T-cell (primary cell): ENCODE results near the gene CIDEB. TPM values are rescaled to one million over a fixed set of nuclear protein-coding genes. Genes with fewer than 3 reads are reported as not detected.
A peak's percentile ranks its signal among the peaks of the same experiment; 100 is the strongest.
"Not testable (repeated sequence)": the region's sequence is repeated elsewhere in the genome, so short reads cannot be mapped to it uniquely, and the experiment has no call there.

ENCODE experiments used
- ATAC-seq, 4 experiments: fragments of 200-7000 bp in 3 of 4; fragments of 150-1000 bp in 1 of 4; cut with Tn5 transposase; replicated peaks in 1 of 4; 1 replicate in 3 of 4; 2 replicates in 1 of 4; pipeline ENCODE4 v1.10.0; 2021; ENCODE audit warnings: moderate library complexity in 3 of 4, mild to moderate bottlenecking in 2 of 4, moderate number of reproducible peaks in 1 of 4
- CTCF ChIA-PET, 2 donors: fragments of 300-600 bp; sonication (Branson Sonifier 250); formaldehyde crosslinking; loops; one replicate each; lab custom pipeline; 2022; ENCODE audit warnings: antibody characterized with exemption in 2 of 2; lab: Charles Lee
- POLR2A ChIA-PET, 2 donors: fragments of 300-600 bp; sonication (Branson Sonifier 250); formaldehyde crosslinking; loops; one replicate each; lab custom pipeline; 2022; ENCODE audit warnings: antibody characterized with exemption in 2 of 2; lab: Charles Lee
- DNase-seq, 35 experiments: peaks; one replicate each; pipeline versions ENCODE4 v3.0.0 to v3.0.0-alpha.2; 2013 to 2023
- H3K27ac ChIP-seq: one replicate; pipeline ENCODE4 v1.5.1; 2013; ENCODE audit warnings: low read length
- H3K27me3 ChIP-seq, 2 experiments: replicated peaks in 1 of 2; 1 replicate in 1 of 2; 2 replicates in 1 of 2; pipeline versions ENCODE4 v1.6.1 to v1.7.0; 2013; ENCODE audit warnings: low read length in 1 of 2, mixed read lengths in 1 of 2; ENCODE audit not compliant: control insufficient read depth in 2 of 2, insufficient read depth in 2 of 2; ENCODE audit errors: extremely low read depth in 1 of 2
- H3K36me3 ChIP-seq, 2 donors: 1 replicate in 1 of 2; 2 replicates in 1 of 2; pipeline versions ENCODE4 v1.6.1 to v1.7.0; 2013; ENCODE audit warnings: low read length in 1 of 2; ENCODE audit not compliant: control insufficient read depth in 2 of 2, insufficient read depth in 1 of 2; ENCODE audit errors: extremely low read depth in 1 of 2
- H3K4me1 ChIP-seq, 2 experiments: 1 replicate in 1 of 2; 2 replicates in 1 of 2; pipeline versions ENCODE4 v1.6.1 to v1.7.0; 2013; ENCODE audit warnings: low read length in 2 of 2, mixed read lengths in 1 of 2; ENCODE audit not compliant: insufficient read depth in 2 of 2, control insufficient read depth in 1 of 2; ENCODE audit errors: extremely low read depth in 1 of 2
- H3K4me3 ChIP-seq, 2 donors: 1 replicate in 1 of 2; 2 replicates in 1 of 2; pipeline versions ENCODE4 v1.5.1 to v1.7.0; 2013; ENCODE audit warnings: mild to moderate bottlenecking in 2 of 2, low read length in 1 of 2, moderate library complexity in 1 of 2; ENCODE audit not compliant: control insufficient read depth in 1 of 2; ENCODE audit errors: extremely low read depth in 1 of 2
- H3K9me3 ChIP-seq: 2 replicates; pipeline ENCODE4 v1.7.0; 2013
- H3K27ac Mint-ChIP-seq, 2 donors: one replicate each; pipeline ENCODE4 v1.8.0; 2020 to 2021; ENCODE audit warnings: mild to moderate bottlenecking in 2 of 2, mixed read lengths in 2 of 2
- H3K27me3 Mint-ChIP-seq, 2 donors: one replicate each; pipeline ENCODE4 v1.8.0; 2021 to 2022; ENCODE audit warnings: mixed read lengths in 2 of 2
- H3K36me3 Mint-ChIP-seq: one replicate; pipeline ENCODE4 v1.8.0; 2021; ENCODE audit warnings: mixed read lengths
- H3K4me1 Mint-ChIP-seq, 3 donors: one replicate each; pipeline ENCODE4 v1.8.0; 2020 to 2022; ENCODE audit warnings: mixed read lengths in 3 of 3, mild to moderate bottlenecking in 1 of 3
- H3K4me3 Mint-ChIP-seq, 3 donors: one replicate each; pipeline ENCODE4 v1.8.0; 2020 to 2022; ENCODE audit warnings: mild to moderate bottlenecking in 3 of 3, mixed read lengths in 3 of 3, moderate library complexity in 3 of 3
- H3K9me3 Mint-ChIP-seq, 3 donors: one replicate each; pipeline ENCODE4 v1.8.0; 2020 to 2022; ENCODE audit warnings: mixed read lengths in 3 of 3
- whole genome bisulfite sequencing: methylation state at CpG from one replicate; pipeline ENCODE4 v1.1.5; 2013; ENCODE audit warnings: missing lambda C conversion rate; ENCODE audit not compliant: insufficient coverage; 5-methylcytosine and 5-hydroxymethylcytosine counted together
- total RNA-seq, 35 experiments: library from RNA in 6 of 35; stranded (reverse) in 6 of 35; fragments of 120-200 nt in 1 of 35; gene quantifications; one replicate each; pipeline versions ENCODE4 v1.2.1 to v1.2.4 and lab custom pipeline; 2013 to 2026

Gene CIDEB, protein sequence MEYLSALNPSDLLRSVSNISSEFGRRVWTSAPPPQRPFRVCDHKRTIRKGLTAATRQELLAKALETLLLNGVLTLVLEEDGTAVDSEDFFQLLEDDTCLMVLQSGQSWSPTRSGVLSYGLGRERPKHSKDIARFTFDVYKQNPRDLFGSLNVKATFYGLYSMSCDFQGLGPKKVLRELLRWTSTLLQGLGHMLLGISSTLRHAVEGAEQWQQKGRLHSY
- total RNA-seq = 10 to 100 TPM; 13.0 to 22.8 (median 20.8) TPM
- 18.0 TPM for total RNA-seq (2013)
- 0.82 to 22.5 (median 11.7) reads per million in 29 experiments for total RNA-seq (lab: John Stamatoyannopoulos, UW)

- DNase-seq (peak in 32 of 35 experiments; percentile 26 to 80 (median 44)), ATAC-seq (no peak)
- Mint-ChIP-seq H3K27ac (peak within 1 kb of the TSS; percentile 79 to 87), H3K4me1 (peaks cover 40 to 47% (median 46%) of the 10 kb centered on the region in 3 donors), H3K4me3 (peak within 1 kb of the TSS in 2 of 3 donors; percentile 7 to 74), H3K36me3 (peaks cover 46% of the 10 kb centered on the region), H3K27me3 (no peaks in the 10 kb centered on the region), H3K9me3 (no peaks in the 10 kb centered on the region)
- H3K36me3 ChIP-seq = peaks cover 23 to 49% of the 10 kb centered on the region in 2 donors
- no peaks in the 10 kb centered on the region for H3K27me3 ChIP-seq
- ChIA-PET CTCF (interaction anchor here (0.6 to 4.5 kb wide), 29 partner anchors 8 to 226 kb away, joined by 3 to 25 read pairs (median 4); partner anchors contain the start of genes CBLN3 (in 1 of the 2), DHRS1 (in 1 of the 2), EMC9 (in 1 of the 2) and KHNYN (in 1 of the 2)), POLR2A (interaction anchor here in 1 of 2 donors (0.6 to 1.7 kb wide), 3 partner anchors 8 to 65 kb away, joined by 3 to 5 read pairs (median 4); partner anchors contain the start of genes DHRS1, NOP9 and TINF2)
- peak within 1 kb of the TSS; percentile 20 for H3K27ac ChIP-seq
- H3K4me1 ChIP-seq = peaks cover 21 to 47% of the 10 kb centered on the region in 2 experiments
- no peak within 1 kb of the TSS for H3K4me3 ChIP-seq
- 64% methylated on average over 6 of the region's 6 CpGs for WGBS
- H3K9me3 ChIP-seq = no peaks in the 10 kb centered on the region
Measured at GRCh38 chr14:24307575-24308341, at the start of gene CIDEB. Gene CIDEB, minus strand, starts transcription at chr14:24307977. Its CDS starts 119 bp downstream, at chr14:24307858.

GRCh38 chr14:24356208-24356607 lies 48.4 kb upstream of the CIDEB start:
- Mint-ChIP-seq H3K27ac (no peak overlapping the region), H3K9me3 (peaks cover 0 to 2% (median 0%) of the 10 kb centered on the region in 3 donors), H3K4me3 (no peak overlapping the region), H3K27me3 (peaks cover 34 to 35% of the 10 kb centered on the region in 2 donors), H3K4me1 (peaks cover 0 to 9% (median 0%) of the 10 kb centered on the region in 3 donors), H3K36me3 (peaks cover 6% of the 10 kb centered on the region)
- H3K4me3 ChIP-seq = no peak overlapping the region
- POLR2A ChIA-PET = no interaction called here
- WGBS = 92% methylated on average over 2 of the region's 4 CpGs
- H3K27me3 ChIP-seq = peaks cover 0 to 10% of the 10 kb centered on the region in 2 experiments
- H3K9me3 ChIP-seq = no peaks in the 10 kb centered on the region
- CTCF ChIA-PET = no interaction called here
- no peaks in the 10 kb centered on the region for H3K36me3 ChIP-seq
- no peak overlapping the region for H3K27ac ChIP-seq
- no peak for DNase-seq
- no peak for ATAC-seq
- no peaks in the 10 kb centered on the region for H3K4me1 ChIP-seq

DNA sequence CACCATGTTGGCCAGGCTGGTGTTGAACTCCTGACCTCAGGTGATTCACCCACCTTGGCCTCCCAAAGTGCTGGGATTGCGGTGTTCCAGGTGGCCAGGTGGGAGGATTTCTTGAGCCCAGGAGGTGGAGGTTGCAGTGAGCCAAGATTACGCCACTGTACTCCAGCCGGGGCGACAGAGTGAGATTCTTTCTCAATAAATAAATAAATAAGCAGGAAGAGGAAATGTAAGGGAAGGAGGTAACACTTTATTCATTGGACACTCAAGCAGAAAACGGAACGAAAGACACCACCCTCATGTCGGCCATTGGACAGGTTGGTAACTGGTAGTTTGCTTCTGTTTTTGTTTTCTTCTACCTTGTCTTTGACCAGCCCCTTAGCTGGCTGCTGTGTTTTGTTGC lies 47.2 kb upstream of the CIDEB start:
- Mint-ChIP-seq H3K27ac (no peak overlapping the region), H3K27me3 (peaks cover 41% of the 10 kb centered on the region in 2 donors), H3K4me1 (peaks cover 0 to 9% (median 0%) of the 10 kb centered on the region in 3 donors), H3K36me3 (no peaks in the 10 kb centered on the region), H3K4me3 (no peak overlapping the region), H3K9me3 (peaks cover 0 to 2% (median 0%) of the 10 kb centered on the region in 3 donors)
- no peak for ATAC-seq
- 100% methylated on average over 1 of the region's 7 CpGs for WGBS
- Histone ChIP-seq H3K36me3 (no peaks in the 10 kb centered on the region), H3K9me3 (no peaks in the 10 kb centered on the region), H3K4me1 (no peaks in the 10 kb centered on the region), H3K27ac (no peak overlapping the region), H3K4me3 (no peak overlapping the region), H3K27me3 (peaks cover 0 to 19% of the 10 kb centered on the region in 2 experiments)
- POLR2A ChIA-PET = interaction anchor here in 1 of 2 donors (0.6 kb wide), 1 partner anchor 68 kb away, joined by 6 read pairs; no protein-coding TSS in a partner anchor
- CTCF ChIA-PET = no interaction called here
- DNase-seq = no peak

GRCh38 chr14:24354482-24354825 lies 46.7 kb upstream of the CIDEB start:
- ChIA-PET POLR2A (interaction anchor here in 1 of 2 donors (0.6 kb wide), 1 partner anchor 69 kb away, joined by 6 read pairs; no protein-coding TSS in a partner anchor), CTCF (interaction anchor here in 1 of 2 donors (0.6 kb wide), 1 partner anchor 252 kb away, joined by 4 read pairs; no protein-coding TSS in a partner anchor)
- peaks cover 0 to 24% of the 10 kb centered on the region in 2 experiments for H3K27me3 ChIP-seq
- H3K27ac Mint-ChIP-seq, H3K9me3 ChIP-seq, ATAC-seq, H3K36me3 Mint-ChIP-seq, H3K9me3 Mint-ChIP-seq, H3K4me3 Mint-ChIP-seq, H3K36me3 ChIP-seq, H3K27ac ChIP-seq, H3K4me1 Mint-ChIP-seq, H3K4me1 ChIP-seq, H3K4me3 ChIP-seq, DNase-seq: not testable (repeated sequence)
- 50% methylated on average over 1 of the region's 3 CpGs for WGBS
- peaks cover 41 to 46% of the 10 kb centered on the region in 2 donors for H3K27me3 Mint-ChIP-seq

DNA sequence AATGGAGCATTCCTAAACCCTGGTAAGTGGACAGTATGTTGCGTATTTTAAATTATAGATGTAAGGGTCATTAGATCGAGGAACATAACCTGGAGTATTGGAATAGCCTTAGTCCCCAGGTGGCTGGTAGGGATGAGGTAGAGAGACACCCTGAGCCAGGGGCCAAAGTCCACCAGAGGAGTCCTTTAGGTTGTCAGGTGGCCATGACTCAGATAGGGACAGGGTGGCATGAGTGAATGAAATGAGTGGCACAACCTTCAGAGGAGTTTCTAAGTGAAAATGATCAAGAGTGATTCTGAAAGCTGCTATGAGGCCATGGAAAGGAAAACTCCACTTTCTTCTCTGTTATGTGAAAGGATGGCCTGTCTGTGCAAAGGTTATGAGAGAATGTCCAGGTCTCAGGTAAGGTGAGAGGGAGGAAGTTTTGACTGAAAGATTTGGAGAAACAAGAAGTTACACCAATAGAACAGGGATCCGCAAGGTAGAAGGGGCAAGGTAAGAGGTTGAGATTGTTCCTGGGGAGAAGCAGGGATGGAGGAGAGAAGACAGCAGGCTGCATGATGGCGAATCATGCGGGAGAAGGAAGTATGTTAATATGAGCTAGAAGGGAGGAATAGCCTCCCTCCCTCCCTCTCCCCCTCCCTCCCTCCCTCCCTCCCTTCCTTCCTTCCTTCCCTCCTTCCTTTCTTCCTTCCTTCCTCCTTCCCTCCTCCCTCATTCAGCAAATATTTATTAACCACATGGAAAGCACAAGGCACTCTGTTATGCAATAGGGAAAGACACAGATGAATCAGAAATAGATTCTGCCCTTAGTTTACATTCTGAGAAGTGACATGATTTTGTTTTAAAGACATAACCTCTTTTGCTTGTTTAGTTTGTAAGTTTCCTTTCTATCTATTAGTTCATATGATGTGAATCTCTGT lies 46.0 kb upstream of the CIDEB start:
- Mint-ChIP-seq H3K27me3 (peaks cover 44 to 51% of the 10 kb centered on the region in 2 donors), H3K4me3 (no peak overlapping the region), H3K9me3 (no peaks in the 10 kb centered on the region), H3K4me1 (peaks cover 0 to 9% (median 0%) of the 10 kb centered on the region in 3 donors), H3K27ac (no peak overlapping the region), H3K36me3 (no peaks in the 10 kb centered on the region)
- H3K36me3 ChIP-seq = no peaks in the 10 kb centered on the region
- H3K4me3 ChIP-seq = no peak overlapping the region
- WGBS = 33% methylated on average over 3 of the region's 5 CpGs
- ATAC-seq (no peak), DNase-seq (no peak)
- peaks cover 0 to 27% of the 10 kb centered on the region in 2 experiments for H3K27me3 ChIP-seq
- H3K4me1 ChIP-seq = no peaks in the 10 kb centered on the region
- ChIA-PET CTCF (interaction anchor here in 1 of 2 donors (0.6 kb wide), 1 partner anchor 252 kb away, joined by 4 read pairs; no protein-coding TSS in a partner anchor), POLR2A (no interaction called here)
- H3K9me3 ChIP-seq = no peaks in the 10 kb centered on the region
- no peak overlapping the region for H3K27ac ChIP-seq
